H9 (cell line): Measurements from ENCODE around the gene CCSER2. TPM values are rescaled to one million over a fixed set of nuclear protein-coding genes. Genes with fewer than 3 reads are reported as not detected.
"Not testable (repeated sequence)": the region's sequence is repeated elsewhere in the genome, so short reads cannot be mapped to it uniquely, and the experiment has no call there.

ENCODE experiments used
- DNase-seq: peaks from one replicate; pipeline ENCODE4 v3.0.0-alpha.2; 2017
- H2AFZ ChIP-seq: one replicate; pipeline ENCODE4 v1.6.1; 2013; ENCODE audit warnings: mild to moderate bottlenecking, low read length, control low read depth, moderate library complexity
- H2AK5ac ChIP-seq: 2 replicates; pipeline ENCODE4 v1.6.1; 2013; ENCODE audit warnings: low read length, control low read depth, mixed read lengths; ENCODE audit not compliant: insufficient read length
- H2BK120ac ChIP-seq: one replicate; pipeline ENCODE4 v1.6.1; 2013; ENCODE audit warnings: low read depth, mild to moderate bottlenecking, low read length, control low read depth, inconsistent platforms; ENCODE audit not compliant: poor library complexity, severe bottlenecking
- H2BK12ac ChIP-seq: 2 replicates; pipeline ENCODE4 v1.6.1; 2013; ENCODE audit warnings: low read length, control low read depth, mixed read lengths, low read depth; ENCODE audit not compliant: insufficient read length
- H2BK15ac ChIP-seq: 2 replicates; pipeline ENCODE4 v1.6.1; 2013; ENCODE audit warnings: low read depth, low read length, control low read depth
- H2BK20ac ChIP-seq: one replicate; pipeline ENCODE4 v1.6.1; 2013; ENCODE audit warnings: low read depth, mild to moderate bottlenecking, low read length, control low read depth, inconsistent platforms; ENCODE audit not compliant: poor library complexity, severe bottlenecking
- H2BK5ac ChIP-seq: 2 replicates; pipeline ENCODE4 v1.6.1; 2013; ENCODE audit warnings: low read length, control low read depth, mixed read lengths; ENCODE audit not compliant: insufficient read length
- H3K14ac ChIP-seq: 2 replicates; pipeline ENCODE4 v1.6.1; 2013; ENCODE audit warnings: low read length, control low read depth; ENCODE audit not compliant: insufficient read depth
- H3K18ac ChIP-seq: 2 replicates; pipeline ENCODE4 v1.6.1; 2013; ENCODE audit warnings: low read depth, mild to moderate bottlenecking, mixed read lengths, low read length, control low read depth; ENCODE audit not compliant: insufficient read length
- H3K23ac ChIP-seq: 2 replicates; pipeline ENCODE4 v1.6.1; 2013; ENCODE audit warnings: low read length, control low read depth, mixed read lengths, low read depth; ENCODE audit not compliant: insufficient read length
- H3K23me2 ChIP-seq: 2 replicates; pipeline ENCODE4 v1.6.1; 2013; ENCODE audit warnings: low read depth, mild to moderate bottlenecking, mixed read lengths, low read length, control low read depth; ENCODE audit not compliant: insufficient read length, poor library complexity, severe bottlenecking
- H3K27ac ChIP-seq: 2 replicates; pipeline ENCODE4 v1.5.1; 2013; ENCODE audit warnings: low read length, control low read depth, mixed read lengths, low read depth; ENCODE audit not compliant: insufficient read length
- H3K27me3 ChIP-seq: 2 replicates; pipeline ENCODE4 v1.6.1; 2013; ENCODE audit warnings: low read length, control low read depth, inconsistent platforms; ENCODE audit not compliant: insufficient read depth
- H3K4ac ChIP-seq: 2 replicates; pipeline ENCODE4 v1.6.1; 2013; ENCODE audit warnings: low read depth, mild to moderate bottlenecking, control low read depth, inconsistent platforms, low read length, moderate library complexity
- H3K4me1 ChIP-seq: 2 replicates; pipeline ENCODE4 v1.6.1; 2013; ENCODE audit warnings: low read length, control low read depth, inconsistent platforms; ENCODE audit not compliant: insufficient read depth
- H3K4me2 ChIP-seq: 2 replicates; pipeline ENCODE4 v1.6.1; 2013; ENCODE audit warnings: low read length, control low read depth, mixed read lengths; ENCODE audit not compliant: insufficient read length, insufficient read depth
- H3K56ac ChIP-seq: 2 replicates; pipeline ENCODE4 v1.6.1; 2013; ENCODE audit warnings: low read depth, mild to moderate bottlenecking, mixed read lengths, low read length, control low read depth; ENCODE audit not compliant: insufficient read length
- H3K79me1 ChIP-seq: 2 replicates; pipeline ENCODE4 v1.6.1; 2013; ENCODE audit warnings: low read depth, mild to moderate bottlenecking, moderate library complexity, low read length, control low read depth, inconsistent platforms; ENCODE audit not compliant: insufficient read depth, poor library complexity, severe bottlenecking
- H3K79me2 ChIP-seq: 2 replicates; pipeline ENCODE4 v1.6.1; 2013; ENCODE audit warnings: low read length, control low read depth, inconsistent platforms; ENCODE audit not compliant: insufficient read depth
- H3K9ac ChIP-seq: 2 replicates; pipeline ENCODE4 v1.6.1; 2013; ENCODE audit warnings: low read length, control low read depth, mixed read lengths; ENCODE audit not compliant: insufficient read length; ENCODE audit errors: extremely low read depth
- H3K9me3 ChIP-seq: one replicate; pipeline ENCODE4 v1.6.1; 2013; ENCODE audit warnings: low read depth, low read length, inconsistent platforms; ENCODE audit not compliant: control insufficient read depth
- H3T11ph ChIP-seq: one replicate; pipeline ENCODE4 v1.6.1; 2013; ENCODE audit warnings: mild to moderate bottlenecking, low read length, control low read depth, inconsistent platforms
- H4K20me1 ChIP-seq: one replicate; pipeline ENCODE4 v1.6.1; 2013; ENCODE audit not compliant: control insufficient read depth, insufficient read length, insufficient read depth
- H4K5ac ChIP-seq: 2 replicates; pipeline ENCODE4 v1.6.1; 2013; ENCODE audit warnings: low read depth, mild to moderate bottlenecking, mixed read lengths, low read length, control low read depth; ENCODE audit not compliant: insufficient read length
- H4K8ac ChIP-seq: replicated peaks from 2 replicates; pipeline ENCODE4 v1.6.1; 2013; ENCODE audit warnings: low read length, control low read depth, mixed read lengths, low read depth; ENCODE audit not compliant: insufficient read length
- H4K91ac ChIP-seq: 2 replicates; pipeline ENCODE4 v1.6.1; 2013; ENCODE audit warnings: low read depth, mild to moderate bottlenecking, moderate library complexity, mixed read lengths, low read length, control low read depth; ENCODE audit not compliant: insufficient read length
- H3K27ac Mint-ChIP-seq, 3 experiments: 2 replicates in 2 of 3; 3 replicates in 1 of 3; pipeline ENCODE4 v1.8.0; 2020 to 2021; ENCODE audit warnings: mixed read lengths in 3 of 3, mild to moderate bottlenecking in 1 of 3, moderate library complexity in 1 of 3
- H3K27me3 Mint-ChIP-seq: 2 replicates; pipeline ENCODE4 v1.8.0; 2021; ENCODE audit warnings: low read depth, mild to moderate bottlenecking, moderate library complexity, mixed read lengths
- H3K36me3 Mint-ChIP-seq, 3 experiments: 2 replicates in 2 of 3; 3 replicates in 1 of 3; pipeline ENCODE4 v1.8.0; 2020 to 2021; ENCODE audit warnings: low read depth in 3 of 3, mixed read lengths in 3 of 3; ENCODE audit not compliant: insufficient read depth in 1 of 3
- H3K4me1 Mint-ChIP-seq, 2 experiments: 2 replicates each; pipeline ENCODE4 v1.8.0; 2020; ENCODE audit warnings: mixed read lengths in 2 of 2
- H3K4me3 Mint-ChIP-seq, 2 experiments: 2 replicates in 1 of 2; 3 replicates in 1 of 2; pipeline ENCODE4 v1.8.0; 2020 to 2021; ENCODE audit warnings: mild to moderate bottlenecking in 2 of 2, mixed read lengths in 2 of 2, moderate library complexity in 1 of 2
- H3K9me3 Mint-ChIP-seq, 2 experiments: 2 replicates in 1 of 2; 3 replicates in 1 of 2; pipeline ENCODE4 v1.8.0; 2020; ENCODE audit warnings: mild to moderate bottlenecking in 2 of 2, mixed read lengths in 2 of 2, moderate library complexity in 1 of 2
- CTCF ChIP-seq: fragments of 200-600 bp; sonication (generic); conservative IDR thresholded peaks from 3 replicates; pipeline ENCODE4 v1.8.0; 2021; ENCODE audit warnings: antibody characterized with exemption, mild to moderate bottlenecking
- WGBS: extraction: QIAGEN DNeasy Blood & Tissue Kit; methylation state at CpG from one replicate; pipeline ENCODE4 v1.1.7; 2013; ENCODE audit warnings: missing lambda C conversion rate, low lambda C conversion rate, mixed read lengths; ENCODE audit not compliant: insufficient read length; ENCODE audit errors: extremely low coverage; 5-methylcytosine and 5-hydroxymethylcytosine counted together
- total RNA-seq: library from RNA; stranded (reverse); gene quantifications from 2 replicates; pipeline ENCODE4 v1.2.1, GENCODE V29; 2021

The CCSER2 gene
- total RNA-seq, 1 experiment from 2014 or later = 22.2 TPM

- H2BK5ac ChIP-seq = no peak overlapping the region
- no peak overlapping the region for H2AK5ac ChIP-seq
- no peak overlapping the region for H2BK12ac ChIP-seq
- H3K14ac ChIP-seq = no peak overlapping the region
- no peak overlapping the region for H3K18ac ChIP-seq
- no peaks in the 10 kb centered on the region for H4K20me1 ChIP-seq
- H3K56ac ChIP-seq = no peak overlapping the region
- no peaks in the 10 kb centered on the region for H3K23me2 ChIP-seq
- Mint-ChIP-seq H3K4me1 (peaks cover 17 to 25% of the 10 kb centered on the region in 2 experiments), H3K27me3 (no peaks in the 10 kb centered on the region), H3K9me3 (peaks cover 16 to 21% of the 10 kb centered on the region in 2 experiments), H3K27ac (no peak overlapping the region; a peak in 1 of 7 replicates), H3K4me3 (no peak overlapping the region), H3K36me3 (peaks cover 13 to 27% (median 15%) of the 10 kb centered on the region in 3 experiments; a peak in 6 of 7 replicates)
- H3K4me2 ChIP-seq = no peak overlapping the region
- H4K8ac ChIP-seq = no peak overlapping the region
- H3K23ac ChIP-seq = no peak overlapping the region
- H3K4ac ChIP-seq = no peak overlapping the region
- H3K9me3 ChIP-seq = no peaks in the 10 kb centered on the region
- H2BK120ac ChIP-seq = no peak overlapping the region
- peaks cover 6% of the 10 kb centered on the region; the same call in 1 of the 2 replicates for H3K4me1 ChIP-seq
- H3K79me1 ChIP-seq = no peaks in the 10 kb centered on the region
- WGBS = no CpG with 5 or more reads among the region's 4 CpGs
- H3K27ac ChIP-seq = no peak overlapping the region
- no peak overlapping the region for H3T11ph ChIP-seq
- no peak for DNase-seq
- H4K91ac ChIP-seq = no peak overlapping the region
- H2AFZ ChIP-seq = no peak overlapping the region
- no peak for TF ChIP-seq CTCF
- no peak overlapping the region for H2BK20ac ChIP-seq
- no peaks in the 10 kb centered on the region for H3K27me3 ChIP-seq
- no peak overlapping the region for H3K9ac ChIP-seq
- no peak overlapping the region for H2BK15ac ChIP-seq
- H4K5ac ChIP-seq = no peak overlapping the region
- H3K79me2 ChIP-seq = peaks cover 4% of the 10 kb centered on the region; the same call in 1 of the 2 replicates
Observed at GRCh38 chr10:84344526-84344925, 16.1 kb downstream of the CCSER2 start.

- not testable (repeated sequence) for H4K8ac ChIP-seq
- no CpG with 5 or more reads among the region's 31 CpGs for WGBS
Observed at GRCh38 chr10:84347575-84348002, 19.2 kb downstream of the CCSER2 start.

More at GRCh38 chr10:84347575-84348002, 19.2 kb downstream of the CCSER2 start:
- not testable (repeated sequence) for H2BK20ac ChIP-seq, H3K23me2 ChIP-seq, H3K79me1 ChIP-seq, H3K79me2 ChIP-seq, H2BK15ac ChIP-seq, H3K4me3 Mint-ChIP-seq, H3K4ac ChIP-seq, DNase-seq, H3T11ph ChIP-seq, H2AFZ ChIP-seq, H2BK5ac ChIP-seq, H3K27ac ChIP-seq, H3K23ac ChIP-seq, H4K91ac ChIP-seq, H3K27ac Mint-ChIP-seq, H3K27me3 ChIP-seq, H4K5ac ChIP-seq, H2BK120ac ChIP-seq, H3K56ac ChIP-seq, H3K9ac ChIP-seq, H3K9me3 ChIP-seq, H3K27me3 Mint-ChIP-seq, H4K20me1 ChIP-seq, H3K18ac ChIP-seq, H3K4me2 ChIP-seq, H3K4me1 ChIP-seq, H3K14ac ChIP-seq, H2AK5ac ChIP-seq, H2BK12ac ChIP-seq
- Mint-ChIP-seq H3K9me3 (peaks cover 19 to 23% of the 10 kb centered on the region in 2 experiments), H3K4me1 (peaks cover 5 to 24% of the 10 kb centered on the region in 2 experiments), H3K36me3 (peaks cover 13 to 30% (median 15%) of the 10 kb centered on the region in 3 experiments; a peak in 6 of 7 replicates)
